Measurements from ENCODE around the gene ERMARD.

- no peak for TF ChIP-seq POLR2AphosphoS5 (IDR thresholded peaks at IDR 0.05; ENCODE audit: borderline replicate concordance, low read depth, low read length)
- no peak for TF ChIP-seq EZH2 (IDR thresholded peaks at IDR 0.05)
Measured at GRCh38 chr6:169816054-169816453, 64.6 kb downstream of the ERMARD start.

Data from SK-N-MC (cell line).